Type B pancreatic cell (in vitro differentiated cells): ENCODE results near the gene NUAK1. TPM values are rescaled to one million over a fixed set of nuclear protein-coding genes. Genes with fewer than 3 reads are reported as not detected.

Source experiments
- DNase-seq: peaks from one replicate; pipeline ENCODE4 v3.0.0; 2021; ENCODE audit warnings: mixed read lengths; ENCODE audit not compliant: unreplicated experiment; ENCODE audit errors: extremely low spot score
- H3K27ac Mint-ChIP-seq: 2 replicates; pipeline ENCODE4 v1.8.0; 2021; ENCODE audit warnings: mild to moderate bottlenecking, mixed read lengths
- H3K27me3 Mint-ChIP-seq: 2 replicates; pipeline ENCODE4 v1.8.0; 2021; ENCODE audit warnings: mixed read lengths
- H3K36me3 Mint-ChIP-seq: 2 replicates; pipeline ENCODE4 v1.8.0; 2021; ENCODE audit warnings: mixed read lengths
- H3K4me1 Mint-ChIP-seq: one replicate; pipeline ENCODE4 v1.8.0; 2021; ENCODE audit warnings: mixed read lengths; ENCODE audit not compliant: unreplicated experiment
- H3K4me3 Mint-ChIP-seq: 2 replicates; pipeline ENCODE4 v1.8.0; 2021; ENCODE audit warnings: mild to moderate bottlenecking, mixed read lengths
- H3K9me3 Mint-ChIP-seq: 2 replicates; pipeline ENCODE4 v1.8.0; 2021; ENCODE audit warnings: mixed read lengths
- CTCF ChIP-seq: fragments of 200-600 bp; sonication (generic); conservative IDR thresholded peaks from 2 replicates; pipeline ENCODE4 v1.5.0; 2021; ENCODE audit warnings: antibody characterized with exemption, mild to moderate bottlenecking
- total RNA-seq: library from RNA; stranded (reverse); gene quantifications from 2 replicates; pipeline ENCODE4 v1.2.1, GENCODE V29; 2021; ENCODE audit warnings: low replicate concordance

The NUAK1 gene
- total RNA-seq, 1 donor from 2014 or later, result 8.1 TPM

- Mint-ChIP-seq H3K36me3 (peaks cover 32% of the 10 kb centered on the region), H3K27me3 (peaks cover 24% of the 10 kb centered on the region), H3K4me3 (no peak overlapping the region), H3K4me1 (peaks cover 32% of the 10 kb centered on the region), H3K9me3 (no peaks in the 10 kb centered on the region), H3K27ac (no peak overlapping the region)
- TF ChIP-seq CTCF, result no peak
- DNase-seq, result no peak
These were observed 58.0 kb downstream of the NUAK1 start for GRCh38 chr12:106080791-106081170.

GRCh38 chr12:106080041-106080790, 58.5 kb downstream of the NUAK1 start:
- H3K36me3 Mint-ChIP-seq, result peaks cover 32% of the 10 kb centered on the region
- no peak for TF ChIP-seq CTCF
- no peaks in the 10 kb centered on the region for H3K9me3 Mint-ChIP-seq
- no peak overlapping the region for H3K27ac Mint-ChIP-seq
- peaks cover 24% of the 10 kb centered on the region for H3K27me3 Mint-ChIP-seq
- no peak overlapping the region for H3K4me3 Mint-ChIP-seq
- H3K4me1 Mint-ChIP-seq, result peaks cover 35% of the 10 kb centered on the region
- no peak for DNase-seq

- H3K27ac Mint-ChIP-seq, result no peak overlapping the region
These were observed 59.5 kb downstream of the NUAK1 start for GRCh38 chr12:106079148-106079738.

GRCh38 chr12:106078358-106079010, 60.3 kb downstream of the NUAK1 start:
- H3K36me3 Mint-ChIP-seq, result peaks cover 32% of the 10 kb centered on the region
- H3K4me3 Mint-ChIP-seq, result no peak overlapping the region
- no peaks in the 10 kb centered on the region for H3K9me3 Mint-ChIP-seq
- peaks cover 31% of the 10 kb centered on the region for H3K4me1 Mint-ChIP-seq
- no peak for DNase-seq
- TF ChIP-seq CTCF, result no peak
- H3K27me3 Mint-ChIP-seq, result peaks cover 29% of the 10 kb centered on the region
- no peak overlapping the region for H3K27ac Mint-ChIP-seq

More at GRCh38 chr12:106079148-106079738, 59.5 kb downstream of the NUAK1 start:
- TF ChIP-seq CTCF, result no peak
- DNase-seq, result no peak
- peaks cover 37% of the 10 kb centered on the region for H3K4me1 Mint-ChIP-seq
- H3K36me3 Mint-ChIP-seq, result peaks cover 35% of the 10 kb centered on the region
- H3K9me3 Mint-ChIP-seq, result no peaks in the 10 kb centered on the region
- H3K4me3 Mint-ChIP-seq, result no peak overlapping the region
- H3K27me3 Mint-ChIP-seq, result peaks cover 32% of the 10 kb centered on the region

GRCh38 chr12:106074706-106075392, 63.9 kb downstream of the NUAK1 start:
- Mint-ChIP-seq H3K27ac (peak overlapping the region; percentile 55), H3K4me1 (peaks cover 17% of the 10 kb centered on the region), H3K36me3 (peaks cover 36% of the 10 kb centered on the region), H3K9me3 (no peaks in the 10 kb centered on the region), H3K27me3 (peaks cover 29% of the 10 kb centered on the region), H3K4me3 (peak overlapping the region; percentile 40)
- TF ChIP-seq CTCF, result no peak
- no peak for DNase-seq
